ENCODE measurements around the gene ADAMTS14.
"Not testable (repeated sequence)": the region's sequence is repeated elsewhere in the genome, so short reads cannot be mapped to it uniquely, and the experiment has no call there.

Gene ADAMTS14

GRCh38 chr10:70658582-70659136, 13.6 kb upstream of the ADAMTS14 start:
- no peak for DNase-seq (ENCODE audit: low spot score)

- DNase-seq (ENCODE audit: low spot score): no peak
Observed at GRCh38 chr10:70659306-70659705, 13.0 kb upstream of the ADAMTS14 start.

- DNase-seq (ENCODE audit: low spot score): peak; percentile 83
Observed at GRCh38 chr10:70660722-70661121, 11.6 kb upstream of the ADAMTS14 start.

- no peak for DNase-seq (ENCODE audit: low spot score)
Observed at GRCh38 chr10:70661623-70662361, 10.5 kb upstream of the ADAMTS14 start.

GRCh38 chr10:70662362-70663220, 9.7 kb upstream of the ADAMTS14 start:
- DNase-seq (ENCODE audit: low spot score): no peak

- not testable (repeated sequence) for DNase-seq (ENCODE audit: low spot score)
Observed at GRCh38 chr10:70663458-70664409, 8.6 kb upstream of the ADAMTS14 start.

GRCh38 chr10:70664702-70665195, 7.6 kb upstream of the ADAMTS14 start:
- peak; percentile 97 for DNase-seq (ENCODE audit: low spot score)

- DNase-seq (ENCODE audit: low spot score): no peak
Observed at GRCh38 chr10:70666960-70667798, 5.1 kb upstream of the ADAMTS14 start.

- DNase-seq (ENCODE audit: low spot score): not testable (repeated sequence)
Observed at GRCh38 chr10:70667818-70668217, 4.5 kb upstream of the ADAMTS14 start.

GRCh38 chr10:70668454-70668970, 3.8 kb upstream of the ADAMTS14 start:
- DNase-seq (ENCODE audit: low spot score): no peak

- DNase-seq (ENCODE audit: low spot score): no peak
Observed at GRCh38 chr10:70669015-70669414, 3.3 kb upstream of the ADAMTS14 start.

GRCh38 chr10:70669732-70670317, 2.5 kb upstream of the ADAMTS14 start:
- DNase-seq (ENCODE audit: low spot score): no peak

GRCh38 chr10:70671619-70672164, 614 bp upstream of the ADAMTS14 start:
- no peak for DNase-seq (ENCODE audit: low spot score)

GRCh38 chr10:70673043-70673928, 980 bp downstream of the ADAMTS14 start:
- no peak for DNase-seq (ENCODE audit: low spot score)

GRCh38 chr10:70673929-70674559, 1.7 kb downstream of the ADAMTS14 start:
- DNase-seq (ENCODE audit: low spot score): no peak

GRCh38 chr10:70674560-70675495, 2.5 kb downstream of the ADAMTS14 start:
- no peak for DNase-seq (ENCODE audit: low spot score)

All from putamen (tissue), 1 donor.